Stimulated activated CD8-positive, alpha-beta memory T cell treated with anti-CD3 and anti-CD28 coated beads, Interleukin-4, amount 100 ng/mL, for 24 hours (primary cell): ENCODE results near the gene OPTC.

Source experiments
- DNase-seq: peaks from one replicate; pipeline ENCODE4 v3.0.0-alpha.2; 2020; ENCODE audit warnings: low read depth

OPTC gene

GRCh38 chr1:203536980-203537455 is 43.1 kb downstream of the OPTC start:
- no peak for DNase-seq

DNA sequence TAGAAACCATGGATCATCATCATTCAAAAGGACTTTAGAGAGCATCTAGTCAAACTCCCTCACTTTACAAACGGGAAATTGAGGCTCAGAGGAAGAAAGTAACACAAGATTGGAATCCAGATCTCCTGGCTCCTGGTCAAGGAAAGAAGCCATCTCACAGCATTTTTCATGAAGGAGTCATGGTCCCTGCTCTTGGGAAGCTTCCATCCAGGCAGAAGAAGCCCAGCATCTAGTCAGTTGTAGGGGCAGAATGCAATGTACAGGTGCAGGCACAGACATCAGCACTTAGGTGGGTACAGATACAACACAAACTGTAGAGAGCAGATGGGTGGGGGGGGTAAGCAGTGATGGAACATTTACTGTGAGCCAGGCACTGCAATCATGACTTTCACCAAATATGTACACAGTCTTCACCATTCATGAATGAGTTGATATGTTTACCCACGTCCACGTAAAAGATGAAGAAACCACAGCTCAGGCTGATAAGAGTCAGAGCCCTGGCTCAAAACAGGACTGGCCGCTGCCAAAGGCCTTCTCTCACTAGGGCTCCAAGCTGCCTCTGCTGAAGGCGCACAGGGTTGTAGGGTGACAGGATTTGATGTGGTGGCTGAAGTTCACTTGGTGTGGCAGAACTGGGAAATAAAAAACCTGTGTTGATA is 44.0 kb downstream of the OPTC start:
- no peak for DNase-seq

GRCh38 chr1:203538726-203539125 is 44.8 kb downstream of the OPTC start:
- no peak for DNase-seq

- no peak for DNase-seq
Measured at GRCh38 chr1:203539831-203540546, 46.0 kb downstream of the OPTC start.

- no peak for DNase-seq
Measured at GRCh38 chr1:203544485-203544884, 50.5 kb downstream of the OPTC start.

DNA sequence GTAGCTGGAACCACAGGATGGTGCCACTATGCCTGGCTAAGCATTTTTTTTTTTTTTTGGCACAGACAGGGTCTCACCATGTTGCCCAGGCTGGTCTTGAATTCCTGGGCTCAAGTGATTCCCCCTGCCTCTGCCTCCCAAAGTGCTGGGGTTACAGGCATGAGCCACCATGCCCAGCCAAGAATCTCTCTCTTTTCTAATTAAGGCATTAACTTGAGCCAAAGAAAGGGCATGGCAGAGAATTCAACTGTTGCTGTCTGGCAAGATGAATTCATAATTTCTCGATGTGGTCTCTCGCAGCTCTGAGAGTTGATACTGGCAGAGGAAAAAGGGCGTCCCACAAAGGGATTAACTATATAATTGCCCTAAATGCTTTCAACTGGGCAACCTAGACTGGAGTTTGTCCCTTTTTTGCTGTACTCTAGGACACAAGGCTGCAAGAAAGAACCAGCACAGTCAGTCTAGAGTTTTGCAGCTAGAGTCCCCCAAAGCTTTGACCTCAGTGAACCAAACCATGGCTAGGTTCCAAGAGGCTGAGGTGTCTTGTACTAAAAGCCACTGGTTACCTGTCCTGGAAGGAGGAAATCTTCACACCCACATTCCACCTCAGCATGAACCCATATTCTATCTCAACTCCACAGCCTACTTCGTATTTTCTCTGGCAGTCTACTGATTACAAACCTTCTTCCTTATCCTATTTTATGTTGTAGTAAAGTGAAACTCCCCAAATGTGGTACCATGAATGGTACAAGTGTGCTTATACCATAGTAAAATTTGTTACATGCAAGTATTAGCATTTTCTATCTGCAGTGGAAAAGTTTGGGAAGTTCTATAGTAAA is 51.2 kb downstream of the OPTC start:
- DNase-seq = no peak

GRCh38 chr1:203546274-203546673 is 52.3 kb downstream of the OPTC start:
- no peak for DNase-seq

DNA sequence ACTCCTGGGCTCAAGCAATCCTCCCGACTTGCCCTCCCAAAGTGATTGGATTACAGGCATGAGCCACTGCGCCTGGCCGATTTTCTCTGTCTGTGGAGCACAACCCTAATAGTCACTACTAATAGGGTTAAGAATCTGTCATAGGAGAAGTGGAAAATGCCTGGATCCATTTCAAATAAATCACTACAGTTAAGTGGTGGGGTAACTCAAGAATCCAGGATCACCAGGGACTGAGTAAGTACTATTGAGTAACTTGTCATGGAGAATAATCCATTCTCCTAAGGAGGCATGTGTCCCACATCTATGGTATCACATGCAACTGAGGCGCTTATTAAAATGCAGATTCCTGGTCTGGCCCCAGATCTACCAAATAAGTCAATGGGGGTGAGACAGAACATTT is 53.2 kb downstream of the OPTC start:
- DNase-seq = no peak

DNA sequence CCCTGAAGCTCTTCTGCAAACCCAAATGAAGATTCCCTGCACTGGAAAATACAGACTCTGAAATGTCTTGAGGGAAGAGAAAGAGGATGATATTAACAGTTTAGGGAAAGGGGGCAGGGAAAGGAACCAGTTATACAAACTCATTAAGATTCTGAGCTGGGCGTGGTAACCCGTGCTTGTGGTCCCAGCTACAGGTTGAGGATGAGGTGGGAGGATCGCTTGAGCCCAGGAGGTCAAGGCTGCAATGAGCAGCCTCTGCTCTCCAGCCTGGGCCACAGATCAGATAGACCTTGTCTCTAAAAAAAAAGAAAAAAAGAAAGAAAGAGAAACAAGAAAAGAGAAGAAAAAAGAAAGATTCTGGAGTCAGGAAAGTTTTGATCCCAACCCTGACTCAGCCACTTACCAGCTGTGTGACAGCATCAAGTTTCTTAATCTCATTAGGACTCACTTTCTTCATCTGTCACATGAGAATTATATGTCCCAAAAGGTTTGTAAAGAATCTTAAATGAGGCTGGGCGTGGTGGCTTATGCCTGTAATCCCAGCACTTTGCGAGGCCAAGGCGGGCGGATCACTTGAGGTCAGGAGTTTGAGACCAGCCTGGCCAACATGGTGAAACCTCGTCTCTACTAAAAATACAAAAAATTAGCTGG is 53.9 kb downstream of the OPTC start:
- DNase-seq = no peak

DNA sequence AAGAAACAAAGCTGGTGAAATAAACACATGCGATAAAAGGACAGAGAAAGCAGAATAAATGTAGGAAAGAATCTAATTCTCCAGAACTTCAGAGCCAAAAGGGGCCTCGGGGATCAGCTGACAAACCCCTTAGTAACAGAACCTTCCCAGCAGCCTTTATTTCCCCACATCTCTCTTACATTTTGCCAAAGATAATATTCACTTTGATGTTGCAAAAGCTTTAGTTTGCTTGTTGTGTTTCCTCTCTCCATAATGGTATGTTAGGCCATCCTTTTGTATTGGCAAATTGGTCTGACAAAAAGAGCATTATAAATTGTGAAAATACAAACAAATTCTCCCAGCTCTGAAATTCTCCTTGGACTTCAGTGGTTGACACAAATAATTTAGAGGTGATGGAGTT is 54.9 kb downstream of the OPTC start:
- no peak for DNase-seq

DNA sequence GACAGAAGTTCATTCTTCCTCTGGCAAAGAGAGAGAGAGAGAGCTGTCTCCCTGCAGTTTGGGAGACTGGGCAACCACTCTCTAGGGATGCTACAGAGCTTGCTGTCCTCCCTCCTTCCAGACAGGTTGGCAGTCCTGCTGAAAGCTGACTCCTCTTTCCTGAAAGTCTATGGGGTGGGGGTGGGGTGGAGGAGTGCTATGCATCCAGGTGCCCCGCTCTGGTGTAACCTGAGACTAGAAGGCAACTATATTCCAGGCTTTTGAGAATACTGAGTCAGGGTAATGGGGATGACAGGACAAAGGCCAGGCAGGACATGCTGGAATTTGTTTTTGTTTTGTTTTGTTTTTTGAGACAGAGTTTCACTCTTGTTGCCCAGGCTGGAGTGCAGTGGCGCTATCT is 55.4 kb downstream of the OPTC start:
- DNase-seq = no peak

- DNase-seq = no peak
Measured at GRCh38 chr1:203550846-203551245, 56.9 kb downstream of the OPTC start.

GRCh38 chr1:203551550-203551949 is 57.6 kb downstream of the OPTC start:
- no peak for DNase-seq

- DNase-seq = no peak
Measured at GRCh38 chr1:203553496-203553895, 59.5 kb downstream of the OPTC start.

- DNase-seq = no peak
Measured at GRCh38 chr1:203554071-203554470, 60.1 kb downstream of the OPTC start.

DNA sequence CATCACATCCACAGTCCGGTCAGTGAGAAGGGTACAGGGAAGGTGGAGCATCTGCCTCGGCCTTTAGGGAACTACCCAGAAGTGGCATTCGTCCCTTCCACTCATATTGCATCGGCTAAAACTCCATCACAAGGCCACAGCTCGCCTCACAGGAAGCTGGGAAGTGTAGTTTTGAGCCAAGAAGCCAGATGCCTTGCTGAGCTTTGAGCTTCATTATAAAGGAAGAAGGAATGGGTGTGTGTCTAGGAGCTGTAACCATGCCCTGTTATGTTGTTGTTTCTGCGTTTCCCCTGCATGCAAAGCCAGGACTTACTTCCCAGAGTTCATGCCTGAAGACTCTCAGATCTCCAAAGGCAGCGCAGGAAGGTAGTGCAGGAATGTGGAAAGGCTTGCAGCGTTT is 61.1 kb downstream of the OPTC start:
- no peak for DNase-seq

DNA sequence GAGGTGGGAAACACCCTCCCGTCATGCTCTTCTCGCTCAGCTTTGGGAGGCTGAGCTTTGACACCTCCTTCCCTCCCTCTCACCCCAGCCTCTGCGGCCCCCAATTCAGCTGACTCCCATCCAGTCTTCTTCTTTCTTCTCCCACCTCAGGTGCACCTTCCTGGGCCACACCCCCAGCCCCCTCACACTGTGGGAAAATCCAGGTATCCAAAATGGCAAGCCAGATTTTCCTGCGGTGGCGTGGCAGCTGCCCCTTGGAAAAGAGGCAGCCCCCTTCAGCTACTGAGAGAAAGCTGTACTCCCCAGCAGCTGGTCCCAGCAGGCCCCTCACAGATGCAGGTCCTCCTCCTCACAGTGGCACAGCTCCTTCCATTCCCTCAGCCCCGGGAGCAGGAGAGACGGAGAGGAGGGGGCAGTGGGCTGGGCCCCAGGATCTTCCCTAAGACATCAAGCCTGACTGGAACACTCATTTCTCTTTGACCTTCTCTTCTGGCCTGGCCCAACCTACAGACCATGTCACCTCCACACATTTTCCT is 61.6 kb downstream of the OPTC start:
- no peak for DNase-seq

- DNase-seq = no peak
Measured at GRCh38 chr1:203556047-203556851, 62.3 kb downstream of the OPTC start.

DNA sequence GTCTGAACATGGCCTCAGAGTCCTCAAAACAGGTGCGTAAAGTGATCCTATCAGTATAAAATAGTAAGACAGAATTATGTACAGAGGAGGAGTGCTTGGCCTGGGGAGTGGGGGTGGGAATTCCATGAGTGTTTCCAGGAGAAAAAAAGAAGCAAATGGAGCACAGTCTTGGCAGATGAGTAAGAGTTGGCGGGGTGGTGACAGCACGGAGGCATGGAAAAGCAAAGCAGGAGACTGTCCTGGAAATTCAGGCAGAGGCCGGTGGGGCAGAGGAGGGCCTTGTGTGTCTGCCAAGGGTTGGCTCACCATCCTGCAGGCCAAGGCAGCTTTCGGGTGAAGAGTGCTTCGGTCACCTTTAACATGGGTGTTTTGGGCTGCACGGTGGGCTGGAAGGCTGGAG is 63.4 kb downstream of the OPTC start:
- DNase-seq = no peak

GRCh38 chr1:203558064-203558760 is 64.3 kb downstream of the OPTC start:
- DNase-seq = no peak
